Measurements from ENCODE around the gene CEACAM5.

DNA sequence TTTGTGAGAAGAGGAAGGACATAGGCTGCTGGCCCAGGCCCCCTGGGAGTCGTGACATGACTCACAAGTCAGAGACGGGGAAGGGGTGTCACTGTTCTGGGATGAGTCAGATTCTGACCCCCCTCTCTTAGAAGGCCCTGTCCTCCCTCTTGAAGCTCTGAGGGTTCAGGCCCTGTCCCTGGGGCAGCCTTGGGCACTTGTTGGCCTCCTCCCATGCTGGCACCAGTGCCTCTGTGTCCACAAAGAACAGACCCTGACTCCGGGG is 17.7 kb upstream of the CEACAM5 start:
- TF ChIP-seq, protein P1, sequence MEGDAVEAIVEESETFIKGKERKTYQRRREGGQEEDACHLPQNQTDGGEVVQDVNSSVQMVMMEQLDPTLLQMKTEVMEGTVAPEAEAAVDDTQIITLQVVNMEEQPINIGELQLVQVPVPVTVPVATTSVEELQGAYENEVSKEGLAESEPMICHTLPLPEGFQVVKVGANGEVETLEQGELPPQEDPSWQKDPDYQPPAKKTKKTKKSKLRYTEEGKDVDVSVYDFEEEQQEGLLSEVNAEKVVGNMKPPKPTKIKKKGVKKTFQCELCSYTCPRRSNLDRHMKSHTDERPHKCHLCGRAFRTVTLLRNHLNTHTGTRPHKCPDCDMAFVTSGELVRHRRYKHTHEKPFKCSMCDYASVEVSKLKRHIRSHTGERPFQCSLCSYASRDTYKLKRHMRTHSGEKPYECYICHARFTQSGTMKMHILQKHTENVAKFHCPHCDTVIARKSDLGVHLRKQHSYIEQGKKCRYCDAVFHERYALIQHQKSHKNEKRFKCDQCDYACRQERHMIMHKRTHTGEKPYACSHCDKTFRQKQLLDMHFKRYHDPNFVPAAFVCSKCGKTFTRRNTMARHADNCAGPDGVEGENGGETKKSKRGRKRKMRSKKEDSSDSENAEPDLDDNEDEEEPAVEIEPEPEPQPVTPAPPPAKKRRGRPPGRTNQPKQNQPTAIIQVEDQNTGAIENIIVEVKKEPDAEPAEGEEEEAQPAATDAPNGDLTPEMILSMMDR (IDR thresholded peaks at IDR 0.05) = no peak
- TF ChIP-seq EP300 (IDR thresholded peaks at IDR 0.05; ENCODE audit: low read depth) = no peak

All from transverse colon (tissue), 3 donors.